Endometrial microvascular endothelial cells (primary cell): Measurements from ENCODE around the gene CDKN2AIPNL. TPM values are rescaled to one million over a fixed set of nuclear protein-coding genes. Genes with fewer than 3 reads are reported as not detected.

Experiments used
- in situ Hi-C: cut with HindIII; loops from 2 replicates; pipeline ENCODE4 v1.10.0; 2017; ENCODE audit warnings: low sequenced_read_pairs, low pct_unique_long_range_greater_than_20kb; ENCODE audit errors: inconsistent ontology term
- total RNA-seq: library from RNA; depleted of rRNA; stranded (reverse); fragments of >200 nt; gene quantifications from one replicate; pipeline ENCODE4 v1.2.3, GENCODE V29; 2015; ENCODE audit errors: inconsistent ontology term

The CDKN2AIPNL gene
- total RNA-seq, 1 donor from 2014 or later, result 41.1 TPM

DNA sequence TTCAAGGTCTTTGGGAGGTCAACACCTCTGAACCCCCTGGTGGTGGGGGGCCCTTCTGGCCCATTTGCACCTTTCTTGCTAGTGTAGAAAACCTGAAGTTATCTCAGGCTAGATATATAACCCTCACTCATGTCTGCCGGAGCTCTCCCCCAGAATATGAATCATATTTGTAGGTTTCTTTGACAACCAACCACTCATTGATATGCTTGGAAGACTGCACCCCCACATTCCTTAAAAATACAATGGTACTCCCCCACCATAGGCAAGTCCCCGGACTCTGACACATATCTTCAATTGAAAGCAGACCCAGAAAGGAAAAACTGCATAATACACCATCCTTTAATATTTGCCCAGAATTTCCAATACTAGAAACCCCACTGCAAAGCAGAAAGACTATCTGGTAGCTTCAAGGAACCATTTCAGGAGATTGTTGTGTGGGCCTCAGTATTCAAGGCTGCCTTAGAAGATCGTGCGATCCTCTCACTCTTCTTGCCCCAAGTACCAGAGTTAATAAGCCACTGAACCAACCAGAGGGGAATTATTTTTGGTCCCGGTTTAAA, 41.3 kb downstream of the CDKN2AIPNL start:
- in situ Hi-C loops, result no loop called here

DNA sequence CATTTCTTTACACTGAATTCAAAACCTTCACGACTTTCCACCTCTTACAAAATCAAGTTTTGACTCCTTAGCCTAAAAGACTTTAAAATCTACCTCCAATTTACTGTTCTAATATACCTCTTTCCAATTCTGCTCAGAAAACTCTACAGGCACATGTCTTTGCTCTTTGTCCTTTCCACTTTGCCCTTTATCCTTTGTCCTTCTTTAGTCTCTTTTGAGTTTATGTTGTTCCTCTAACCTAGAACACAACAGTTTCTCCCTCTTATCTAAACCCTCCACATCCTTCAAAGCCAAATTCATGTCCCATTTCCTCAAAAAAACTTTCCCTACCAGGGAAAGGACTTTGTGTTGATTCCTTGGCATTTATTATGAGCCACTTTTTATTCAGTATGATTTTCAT, 46.1 kb downstream of the CDKN2AIPNL start:
- in situ Hi-C loops, result no loop called here

DNA sequence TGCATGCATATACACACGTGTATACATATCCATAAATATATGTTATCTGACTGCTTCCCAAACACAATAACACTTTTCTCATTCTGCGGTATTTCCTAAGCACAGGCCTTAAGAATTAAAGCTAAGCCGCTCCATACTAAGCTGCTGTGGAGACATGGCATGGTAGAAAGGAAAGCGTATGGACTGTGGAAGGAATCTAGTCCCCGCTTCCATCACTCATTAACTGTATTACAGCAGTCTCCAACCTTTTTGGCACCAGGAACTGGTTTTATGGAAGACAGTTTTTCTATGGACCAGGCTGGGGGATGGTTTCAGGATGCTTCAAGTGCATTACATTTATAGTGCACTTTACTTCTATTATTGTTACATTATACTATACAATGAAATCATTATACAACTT, 56.0 kb downstream of the CDKN2AIPNL start:
- in situ Hi-C loops, result no loop called here

Other genes with a start within 250 kb of the CDKN2AIPNL start
- gene SKP1, start 234.9 kb downstream of the CDKN2AIPNL start, total RNA-seq, result 339 TPM
- gene PPP2CA, start 185.8 kb downstream of the CDKN2AIPNL start, total RNA-seq, result 190 TPM
- 0.09 TPM for gene CDKL3, start 44.7 kb downstream of the CDKN2AIPNL start, total RNA-seq
- gene UBE2B, start 40.3 kb downstream of the CDKN2AIPNL start, total RNA-seq, result 43.9 TPM
- gene JADE2, start 113.8 kb upstream of the CDKN2AIPNL start, total RNA-seq, result 24.4 TPM
- gene SAR1B, start 220.9 kb upstream of the CDKN2AIPNL start, total RNA-seq, result 50.3 TPM
- gene SEC24A, start 236.9 kb upstream of the CDKN2AIPNL start, total RNA-seq, result 21.6 TPM